ENCODE data around the gene HNF1A.

DNA sequence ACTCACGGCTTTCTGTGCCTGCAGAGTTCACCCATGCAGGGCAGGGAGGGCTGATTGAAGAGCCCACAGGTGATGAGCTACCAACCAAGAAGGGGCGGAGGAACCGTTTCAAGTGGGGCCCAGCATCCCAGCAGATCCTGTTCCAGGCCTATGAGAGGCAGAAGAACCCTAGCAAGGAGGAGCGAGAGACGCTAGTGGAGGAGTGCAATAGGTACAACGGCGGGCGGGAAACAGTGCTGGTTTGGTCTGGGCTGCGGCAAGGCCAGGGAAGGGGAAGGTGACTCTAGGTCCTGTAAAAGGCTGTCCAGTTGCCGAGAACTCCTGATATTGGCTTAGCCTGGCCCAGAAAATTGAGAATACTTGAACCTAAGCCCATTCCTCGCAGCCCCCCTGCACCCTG lies 15.2 kb downstream of the HNF1A start:
- no peak for TF ChIP-seq POLR2AphosphoS5 (IDR thresholded peaks at IDR 0.05; ENCODE audit: insufficient read depth, low read depth, low read length)
- TF ChIP-seq, protein P1, sequence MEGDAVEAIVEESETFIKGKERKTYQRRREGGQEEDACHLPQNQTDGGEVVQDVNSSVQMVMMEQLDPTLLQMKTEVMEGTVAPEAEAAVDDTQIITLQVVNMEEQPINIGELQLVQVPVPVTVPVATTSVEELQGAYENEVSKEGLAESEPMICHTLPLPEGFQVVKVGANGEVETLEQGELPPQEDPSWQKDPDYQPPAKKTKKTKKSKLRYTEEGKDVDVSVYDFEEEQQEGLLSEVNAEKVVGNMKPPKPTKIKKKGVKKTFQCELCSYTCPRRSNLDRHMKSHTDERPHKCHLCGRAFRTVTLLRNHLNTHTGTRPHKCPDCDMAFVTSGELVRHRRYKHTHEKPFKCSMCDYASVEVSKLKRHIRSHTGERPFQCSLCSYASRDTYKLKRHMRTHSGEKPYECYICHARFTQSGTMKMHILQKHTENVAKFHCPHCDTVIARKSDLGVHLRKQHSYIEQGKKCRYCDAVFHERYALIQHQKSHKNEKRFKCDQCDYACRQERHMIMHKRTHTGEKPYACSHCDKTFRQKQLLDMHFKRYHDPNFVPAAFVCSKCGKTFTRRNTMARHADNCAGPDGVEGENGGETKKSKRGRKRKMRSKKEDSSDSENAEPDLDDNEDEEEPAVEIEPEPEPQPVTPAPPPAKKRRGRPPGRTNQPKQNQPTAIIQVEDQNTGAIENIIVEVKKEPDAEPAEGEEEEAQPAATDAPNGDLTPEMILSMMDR (IDR thresholded peaks at IDR 0.05; ENCODE audit: extremely low read depth in 1 of 2, insufficient read depth in 1 of 2, low read depth in 1 of 2, low read length in 2 of 2) = no peak
- TF ChIP-seq MYC (IDR thresholded peaks at IDR 0.05; ENCODE audit: low read depth, low read length) = no peak
- TF ChIP-seq JUN (IDR thresholded peaks at IDR 0.05; ENCODE audit: borderline replicate concordance, insufficient read depth, insufficient read length, low read depth) = no peak
- TF ChIP-seq FOS (IDR thresholded peaks at IDR 0.05; ENCODE audit: borderline replicate concordance, insufficient read depth, low read length) = no peak
- no peak for TF ChIP-seq POLR2A (IDR thresholded peaks at IDR 0.05; ENCODE audit: low read depth, low read length)
- no peak for TF ChIP-seq EZH2 (IDR thresholded peaks at IDR 0.05; ENCODE audit: borderline replicate concordance, low read depth, low read length, severe bottlenecking)

Data from endothelial cell of umbilical vein (primary cell).